ENCODE data around the gene FAM209B.

GRCh38 chr20:56580226-56580625, 47.2 kb downstream of the FAM209B start:
- TF ChIP-seq CTCF (IDR thresholded peaks at IDR 0.05; ENCODE audit: poor library complexity, severe bottlenecking) (no peak), EZH2 (IDR thresholded peaks at IDR 0.05; ENCODE audit: borderline replicate concordance, insufficient read depth, low read length, poor library complexity, severe bottlenecking) (no peak), SMC3 (conservative IDR thresholded peaks at IDR 0.05; ENCODE audit: poor library complexity) (no peak), EP300 (conservative IDR thresholded peaks at IDR 0.05; ENCODE audit: poor library complexity, severe bottlenecking) (no peak), POLR2AphosphoS5 (IDR thresholded peaks at IDR 0.05) (no peak), MXI1 (conservative IDR thresholded peaks at IDR 0.05; ENCODE audit: poor library complexity, severe bottlenecking) (no peak), TAF1 (IDR thresholded peaks at IDR 0.05; ENCODE audit: low read depth) (no peak), RAD21 (conservative IDR thresholded peaks at IDR 0.05) (no peak)

All from neural cell (in vitro differentiated cells).